HT1080 (cell line): ENCODE data around the gene ZNF700. TPM values are rescaled to one million over a fixed set of nuclear protein-coding genes. Genes with fewer than 3 reads are reported as not detected.
A peak's percentile ranks its signal among the peaks of the same experiment; 100 is the strongest.
"Not testable (repeated sequence)": the region's sequence is repeated elsewhere in the genome, so short reads cannot be mapped to it uniquely, and the experiment has no call there.

Experiments used
- DNase-seq: peaks from one replicate; pipeline ENCODE4 v3.0.0-alpha.2; 2015; ENCODE audit warnings: low read depth
- polyA plus RNA-seq, 2 experiments: library from polyadenylated mRNA; depleted of rRNA; stranded (reverse); fragments of >200 nt; gene quantifications; 2 replicates each; pipeline ENCODE4 v1.2.3, GENCODE V29; 2015
- total RNA-seq: library from RNA; depleted of rRNA; stranded (reverse); fragments of >200 nt; shearing (Covaris generic); gene quantifications from 2 replicates; pipeline ENCODE4 v1.2.3, GENCODE V29; 2014; rRNA removed

The ZNF700 gene
- total RNA-seq = 6.8 and 7.0 TPM in 2 replicates
- polyA plus RNA-seq (2015; cell fraction: cytosol; rRNA removed) = 4.8 and 5.5 TPM in 2 replicates
- polyA plus RNA-seq (2015; cell fraction: nucleus; rRNA removed) = 17.1 and 17.4 TPM in 2 replicates

DNA sequence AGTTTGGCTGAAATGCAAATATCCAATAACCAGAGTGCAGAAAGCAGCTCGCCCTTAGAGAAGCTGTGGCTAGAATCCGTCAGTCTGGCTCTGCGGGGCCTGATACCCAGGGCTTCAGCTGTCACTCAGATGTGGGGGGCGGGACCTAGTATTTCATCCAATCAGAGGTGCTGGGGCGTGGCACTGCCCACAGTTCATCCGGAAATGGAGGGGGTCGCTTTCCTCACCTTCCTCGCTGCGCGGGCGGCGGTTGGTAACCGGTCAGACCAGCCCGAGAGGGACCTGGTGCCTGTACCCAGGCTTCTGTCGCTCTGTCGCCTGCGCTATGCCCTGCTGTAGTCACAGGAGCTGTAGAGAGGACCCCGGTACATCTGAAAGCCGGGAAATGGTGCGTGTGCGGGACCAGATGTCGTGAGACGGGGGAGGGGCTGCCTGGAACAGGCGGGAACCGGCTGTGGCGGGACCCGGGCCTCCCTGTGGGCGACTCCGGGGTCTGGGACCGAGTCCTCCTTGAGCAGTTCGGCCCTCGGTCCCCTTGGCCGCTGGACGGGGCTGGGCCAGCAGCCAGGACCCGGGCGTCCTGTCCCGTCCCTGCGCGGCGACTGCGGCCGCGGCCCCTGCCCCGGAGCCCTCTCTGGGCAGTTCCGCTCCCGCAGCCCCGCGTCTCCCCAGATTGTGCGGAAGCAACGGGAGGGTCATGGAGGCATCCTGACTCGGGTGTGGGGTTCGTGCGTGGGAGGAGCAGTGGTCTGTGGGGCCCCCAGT, at the start of gene ZNF700:
ZNF700 (plus strand) TSS at position 222 of the 765 bp plus-strand sequence; CDS start at position 326, 104 bp downstream.
- peak; percentile 88 for DNase-seq

DNA sequence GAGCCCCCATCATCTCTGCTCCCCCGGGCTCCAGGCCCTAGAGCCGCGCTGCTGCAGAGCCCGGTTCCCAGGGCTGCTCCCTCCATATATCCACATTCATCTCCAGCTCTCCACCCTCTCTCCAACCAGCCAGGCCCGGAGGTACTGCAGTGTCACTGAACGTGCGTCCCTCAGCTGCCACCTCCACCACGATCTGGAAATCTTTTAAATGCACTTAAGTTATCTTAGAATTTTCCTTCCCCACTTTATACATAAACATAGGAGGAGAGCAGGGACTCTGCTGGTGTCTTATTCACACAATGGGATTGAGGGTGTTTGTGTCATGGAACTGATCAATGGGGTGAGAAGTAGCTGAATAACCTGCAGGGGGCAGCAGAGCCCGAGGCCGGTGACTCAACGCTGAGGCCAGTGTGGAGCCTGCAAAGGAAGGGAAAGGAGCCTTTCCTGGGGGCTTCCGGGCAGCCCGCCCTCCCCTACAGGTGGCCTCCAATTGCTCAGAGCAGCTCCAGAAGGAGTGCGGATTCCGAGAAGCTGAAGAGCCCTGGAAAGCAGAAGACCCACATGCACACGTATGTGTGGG, 45.1 kb upstream of the ZNF700 start:
- DNase-seq = not testable (repeated sequence)

DNA sequence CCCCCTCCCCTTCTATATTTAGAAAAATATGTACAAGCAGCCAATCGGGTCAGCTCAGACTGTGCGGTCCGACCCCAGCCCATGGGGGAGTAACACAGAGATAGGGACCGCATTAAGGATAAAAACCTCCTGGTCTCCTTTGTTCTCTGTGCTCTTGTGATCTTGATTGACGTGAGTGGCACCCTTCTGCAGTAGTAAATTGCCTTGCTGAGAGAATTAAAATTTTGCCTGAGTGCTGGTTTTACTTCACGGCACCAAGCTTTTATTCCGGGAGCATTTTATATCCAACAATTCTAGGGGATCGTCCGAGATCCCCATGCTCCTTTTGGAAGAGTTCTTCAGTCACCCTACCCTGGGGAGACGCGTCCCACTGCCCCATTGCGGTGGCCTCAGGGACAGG, 44.3 kb upstream of the ZNF700 start:
- DNase-seq = no peak

DNA sequence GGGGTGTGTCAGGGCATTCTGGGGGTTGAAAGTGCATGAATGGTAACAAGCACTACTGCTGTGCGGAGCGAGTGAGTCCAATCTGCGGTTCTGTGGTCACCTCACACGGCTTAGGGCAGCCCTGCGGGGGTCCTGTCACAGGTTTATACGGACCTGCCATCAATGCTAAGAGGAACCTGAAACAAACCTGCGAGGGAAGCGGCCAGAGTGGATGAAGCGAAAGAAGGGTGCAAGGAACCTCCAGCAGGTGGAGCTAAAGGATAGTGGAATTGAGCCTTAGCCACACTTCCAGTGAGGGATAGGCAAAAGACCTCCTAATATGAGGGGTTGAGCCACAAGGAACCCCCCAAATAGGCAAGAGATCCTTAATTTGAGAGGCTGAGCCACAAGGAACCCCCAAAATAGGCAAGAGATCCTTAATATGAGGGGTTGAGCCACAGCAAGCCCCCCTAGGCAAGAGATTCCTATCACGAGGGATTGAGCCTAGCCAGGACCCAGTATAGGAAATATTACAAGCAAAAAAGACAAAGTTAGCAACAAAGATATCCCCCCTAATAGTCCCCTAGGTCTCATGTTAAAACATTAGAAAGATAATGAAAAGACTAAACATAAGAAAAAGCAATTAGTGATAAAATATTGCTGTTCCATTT, 43.6 kb upstream of the ZNF700 start:
- peak; percentile 27 for DNase-seq

DNA sequence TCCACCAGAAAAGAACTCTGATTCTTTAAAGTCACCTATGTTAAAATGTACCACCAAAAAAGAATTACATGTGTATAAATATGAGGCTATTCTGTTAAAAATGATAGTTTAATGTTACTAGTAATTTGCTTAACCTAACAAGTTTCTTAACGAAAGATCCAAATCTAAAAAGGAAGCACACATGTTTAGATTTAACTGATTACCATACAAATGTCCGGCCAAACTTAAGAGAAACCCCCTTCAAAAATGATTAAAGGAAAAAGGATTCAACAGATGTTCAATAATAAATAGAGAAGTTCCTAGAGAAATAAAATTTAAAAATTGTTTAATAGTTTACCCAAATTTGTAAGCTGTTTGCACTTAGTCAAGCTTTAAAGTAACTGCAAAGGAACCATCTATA, 42.3 kb upstream of the ZNF700 start:
- DNase-seq = no peak

DNA sequence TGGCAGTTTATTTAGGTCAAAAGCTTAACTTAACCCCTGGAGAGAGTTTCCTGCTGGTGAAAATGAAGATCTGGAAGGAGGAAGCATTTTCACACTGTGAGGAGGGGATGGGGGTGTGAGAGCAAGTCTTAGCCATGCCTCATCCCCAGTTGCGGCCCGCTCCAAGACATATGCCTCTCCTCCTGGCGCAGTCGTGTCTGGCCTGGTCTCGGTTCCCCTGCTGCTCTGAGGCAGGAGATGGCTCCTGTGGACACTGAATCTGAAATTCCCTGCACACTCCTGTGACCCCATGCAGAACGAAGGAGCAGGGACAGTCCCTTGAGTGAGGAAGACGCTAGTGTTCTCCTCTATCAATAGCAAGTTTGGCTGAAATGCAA, 37.7 kb upstream of the ZNF700 start:
- no peak for DNase-seq

DNA sequence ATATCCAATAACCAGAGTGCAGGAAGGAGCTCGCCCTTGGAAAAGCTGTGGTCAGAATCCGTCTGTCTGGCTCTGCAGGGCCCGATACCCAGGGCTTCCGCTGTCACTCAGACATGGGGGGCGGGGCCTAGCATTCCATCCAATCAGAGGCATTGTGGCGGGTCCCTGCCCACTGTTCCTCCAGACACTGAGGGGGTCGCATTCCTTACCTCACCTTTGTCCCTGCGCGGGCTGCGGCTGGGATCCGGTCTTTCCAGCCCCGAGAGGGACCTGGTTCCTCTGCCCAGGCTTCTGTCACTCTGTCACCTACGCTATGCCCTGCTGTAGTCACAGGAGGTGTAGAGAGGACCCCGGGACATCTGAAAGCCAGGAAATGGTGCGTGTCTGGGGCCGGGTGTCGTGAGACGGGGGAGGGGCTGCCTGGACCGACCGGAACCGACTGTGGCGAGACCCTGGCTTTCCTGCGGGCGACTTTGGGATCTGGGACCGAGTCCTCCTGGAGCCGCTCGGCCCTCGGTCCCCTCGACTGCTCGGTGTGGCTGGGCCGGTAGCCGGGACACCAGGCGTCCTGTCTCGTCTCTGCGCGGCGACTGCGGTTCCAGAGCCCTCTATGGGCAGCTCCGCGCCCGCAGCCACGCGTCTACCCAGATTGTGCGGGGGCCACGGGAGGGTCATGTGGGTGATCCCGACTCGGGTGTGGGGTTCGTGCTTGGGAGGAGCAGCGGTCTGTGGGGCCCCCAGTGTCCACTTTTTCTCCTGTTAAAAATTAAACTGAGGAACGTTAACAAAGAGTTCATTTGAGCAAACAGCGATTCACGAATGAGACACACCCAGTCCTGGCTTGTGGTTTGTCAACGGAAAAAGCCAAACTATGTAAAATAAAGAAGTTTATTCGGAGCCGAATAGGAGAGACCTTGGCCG, 37.0 kb upstream of the ZNF700 start, which contains the start of gene ZNF69:
ZNF69 (plus strand) TSS at position 172 of the 921 bp plus-strand sequence; CDS start at position 314, 142 bp downstream.
- no peak for DNase-seq

DNA sequence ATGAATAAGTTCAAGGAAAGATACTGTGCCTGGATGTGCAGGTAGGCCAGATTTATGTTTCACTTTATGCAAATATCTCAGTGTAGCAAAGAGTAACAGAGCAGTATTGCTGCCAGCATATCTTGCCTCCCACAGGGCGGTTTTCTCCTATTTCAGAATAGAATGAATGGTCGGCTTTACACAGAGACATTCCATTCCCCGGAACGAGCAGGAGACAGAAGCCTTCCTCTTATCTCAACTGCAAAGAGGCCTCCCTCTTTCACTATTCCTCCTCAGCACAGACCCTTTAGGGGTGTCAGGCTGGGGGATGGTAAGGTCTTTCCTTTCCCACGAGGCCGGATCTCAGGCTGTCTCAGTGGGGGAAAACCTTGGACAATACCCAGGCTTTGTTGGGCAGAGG, 35.0 kb upstream of the ZNF700 start:
- not testable (repeated sequence) for DNase-seq

DNA sequence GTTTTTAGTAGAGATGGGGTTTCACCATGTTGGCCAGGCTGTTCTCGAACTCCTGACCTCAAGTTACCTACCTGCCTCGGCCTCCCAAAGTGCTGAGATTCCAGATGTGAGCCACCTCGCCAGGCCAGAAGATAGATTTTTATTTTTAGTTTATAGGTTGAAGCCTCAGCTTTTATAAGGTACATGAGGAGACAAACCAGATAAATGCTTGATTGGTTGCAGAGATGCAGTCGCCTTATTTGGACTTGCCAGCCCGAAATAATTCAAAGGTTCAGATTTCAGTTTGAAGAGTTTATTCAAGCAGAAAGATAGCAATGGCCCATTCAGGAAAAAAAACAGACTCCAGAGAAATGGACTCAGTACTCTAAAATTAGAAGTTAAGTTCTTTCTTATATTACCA, 34.3 kb upstream of the ZNF700 start:
- DNase-seq = no peak

DNA sequence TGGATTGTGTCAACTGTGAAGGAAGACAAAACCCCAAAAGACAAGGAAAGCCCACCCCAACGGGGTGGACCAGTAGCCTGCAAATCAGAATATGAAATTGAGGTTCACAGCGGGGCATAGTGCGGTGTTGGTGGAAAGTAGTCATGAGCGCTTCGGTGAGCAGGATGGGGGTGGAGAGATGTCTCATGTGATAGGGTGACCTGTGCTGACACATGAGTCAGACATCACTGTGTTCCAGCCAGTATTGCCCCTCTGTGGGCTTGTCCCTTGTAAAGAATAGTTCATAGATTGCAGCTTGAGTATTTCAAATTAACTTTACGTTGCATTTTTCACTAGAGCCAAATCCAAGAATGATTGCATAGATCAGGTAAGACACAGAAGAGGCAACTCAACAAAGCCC, 30.1 kb upstream of the ZNF700 start:
- DNase-seq = no peak

DNA sequence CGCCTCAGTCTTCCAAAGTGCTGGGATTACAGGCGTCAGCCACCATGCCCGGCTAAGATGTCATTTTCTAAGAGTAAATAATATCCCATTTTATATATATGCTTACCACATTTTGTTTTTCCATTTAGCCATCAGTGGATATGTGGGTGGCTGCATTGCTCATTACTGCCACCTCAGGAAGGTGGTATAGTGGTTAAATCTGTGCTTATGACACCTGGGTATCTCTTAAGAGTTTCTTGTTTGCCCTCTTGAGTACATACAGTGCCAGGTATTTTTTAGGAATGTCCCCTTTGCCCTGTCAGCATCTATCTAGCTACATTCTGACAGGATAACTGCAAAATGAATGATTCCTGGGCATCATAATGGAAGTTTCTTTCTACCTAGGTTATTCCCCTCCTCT, 22.7 kb upstream of the ZNF700 start:
- no peak for DNase-seq

DNA sequence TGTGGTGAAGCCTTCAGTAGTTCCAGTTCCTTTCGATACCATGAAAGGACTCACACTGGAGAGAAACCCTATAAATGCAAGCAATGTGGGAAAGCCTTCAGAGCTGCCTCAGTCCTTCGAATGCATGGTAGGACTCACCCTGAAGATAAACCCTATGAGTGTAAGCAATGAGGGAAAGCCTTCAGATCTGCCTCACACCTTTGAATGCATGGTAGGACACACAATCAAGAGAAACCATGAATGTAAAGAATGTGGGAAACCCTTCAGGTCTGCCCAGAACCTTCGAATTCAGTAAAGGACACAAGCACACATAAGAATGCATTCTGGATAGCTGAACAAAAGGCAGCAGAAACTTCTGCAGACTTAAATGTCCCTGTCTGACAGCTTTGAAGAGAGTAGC, 19.0 kb upstream of the ZNF700 start:
- no peak for DNase-seq

DNA sequence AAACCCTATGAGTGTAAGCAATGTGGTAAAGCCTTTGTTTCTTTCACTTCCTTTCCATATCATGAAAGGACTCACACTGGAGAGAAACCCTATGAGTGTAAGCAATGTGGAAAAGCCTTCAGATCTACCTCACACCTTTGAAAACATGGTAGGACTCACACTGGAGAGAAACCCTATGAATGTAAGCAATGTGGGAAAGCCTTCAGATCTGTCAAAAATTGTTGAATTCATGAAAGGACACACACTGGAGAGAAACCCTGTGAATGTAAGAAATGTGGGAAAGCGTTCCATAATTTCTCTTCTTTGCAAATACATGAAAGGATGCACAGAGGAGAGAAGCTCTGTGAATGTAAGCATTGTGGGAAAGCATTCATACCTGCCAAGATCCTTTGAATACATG, 13.0 kb upstream of the ZNF700 start:
- not testable (repeated sequence) for DNase-seq

DNA sequence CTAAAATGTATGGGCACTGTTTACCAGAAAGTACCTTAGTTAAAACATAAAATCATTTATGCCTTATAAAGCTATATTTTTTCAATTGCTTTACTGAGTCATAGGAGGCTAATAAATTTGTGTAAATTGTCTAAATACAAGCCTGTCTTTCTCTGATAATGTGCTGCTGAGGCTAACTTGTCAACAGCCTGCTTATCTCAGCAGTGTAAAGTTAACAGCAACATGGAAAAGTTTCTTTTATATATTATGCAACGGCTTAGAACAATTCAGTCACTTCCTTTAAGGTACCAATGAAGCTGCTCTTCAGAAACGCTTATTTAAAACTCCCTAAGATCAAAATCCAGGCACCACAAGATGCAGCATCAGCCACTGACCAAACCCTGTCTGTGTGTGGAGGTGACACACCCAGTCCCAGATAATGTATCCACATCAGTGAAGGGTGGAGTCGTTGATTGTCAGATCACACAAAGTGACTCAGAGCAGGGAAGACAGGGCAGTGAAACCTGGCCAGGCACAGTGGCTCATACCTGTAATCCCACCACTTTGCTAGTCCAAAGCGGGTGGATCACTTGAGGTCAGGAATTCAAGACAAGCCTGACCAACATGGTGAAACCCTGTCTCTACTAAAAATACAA, 10.4 kb upstream of the ZNF700 start:
- not testable (repeated sequence) for DNase-seq

DNA sequence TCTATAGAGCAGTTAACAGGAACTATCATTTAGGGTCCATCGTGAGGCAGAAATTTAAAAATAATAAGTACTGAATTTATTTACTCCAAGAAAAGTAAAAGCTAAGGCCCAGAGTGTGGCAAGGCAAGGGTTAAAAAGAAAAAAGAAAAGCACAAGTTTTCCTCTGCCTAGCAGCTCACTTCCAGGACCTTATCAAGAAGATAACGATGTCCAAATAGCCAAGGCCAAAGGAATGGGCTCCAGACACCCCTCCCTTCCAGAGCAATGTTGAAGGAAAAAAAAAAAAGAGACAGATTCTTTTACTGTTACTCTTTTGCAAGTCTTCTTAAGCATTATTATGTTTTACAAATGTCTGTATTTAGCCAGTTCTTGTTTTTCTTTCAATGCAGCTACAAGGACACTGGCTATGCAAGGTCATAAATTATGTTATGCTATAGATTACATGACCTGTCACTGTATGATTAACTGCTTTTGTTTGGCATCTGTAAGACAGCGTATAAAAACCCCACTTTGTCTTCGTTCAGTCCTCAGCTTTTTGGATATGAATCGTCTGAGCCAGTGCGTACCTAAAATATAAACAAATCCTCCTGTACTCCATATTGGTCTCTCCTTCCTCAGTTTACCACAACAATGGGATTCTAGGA, 2.9 kb upstream of the ZNF700 start:
- DNase-seq = no peak

DNA sequence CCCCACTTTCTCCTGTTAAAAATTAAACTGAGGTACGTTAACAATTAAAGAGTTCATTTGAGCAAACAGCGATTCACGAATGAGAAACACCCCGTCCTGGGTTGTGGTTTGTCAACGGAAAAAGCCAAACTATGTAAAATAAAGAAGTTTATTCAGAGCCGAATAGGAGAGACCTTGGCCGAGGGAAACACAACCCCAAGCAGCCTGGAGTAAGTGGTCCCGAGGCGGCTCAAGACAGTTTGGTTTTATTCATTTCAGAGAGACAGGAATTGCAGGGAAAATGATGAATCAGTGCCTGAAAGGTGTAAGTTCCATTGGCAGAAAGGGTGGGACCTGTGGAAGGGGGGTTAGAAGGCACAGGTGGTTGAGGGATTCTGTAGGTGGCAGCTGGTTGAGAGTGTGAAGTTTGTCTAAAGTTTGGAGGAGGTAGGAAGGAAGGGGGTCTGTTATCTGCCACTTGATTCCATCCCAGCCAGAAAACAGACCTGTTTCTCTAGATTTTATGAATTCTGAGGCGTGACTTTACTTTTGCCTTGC, 812 bp downstream of the ZNF700 start:
- not testable (repeated sequence) for DNase-seq

DNA sequence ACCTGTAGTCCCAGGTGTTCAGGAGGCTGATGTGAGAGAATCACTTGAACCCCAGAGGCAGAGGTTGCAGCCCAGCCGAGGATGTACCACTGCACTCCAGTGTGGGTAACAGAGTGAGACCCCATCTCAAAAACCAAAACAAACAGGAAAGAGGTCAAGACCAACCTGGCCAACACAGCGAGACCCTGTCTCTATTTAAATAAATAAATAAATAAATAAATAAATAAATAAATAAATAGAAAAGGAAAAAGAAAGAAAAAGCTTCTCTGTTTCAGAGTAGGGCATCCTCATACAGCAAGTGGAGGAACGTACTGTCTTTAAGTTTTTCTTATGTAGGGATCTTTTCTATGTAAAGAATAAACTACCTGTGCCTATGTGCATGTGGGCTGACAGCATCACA, 2.3 kb downstream of the ZNF700 start:
- DNase-seq = no peak

DNA sequence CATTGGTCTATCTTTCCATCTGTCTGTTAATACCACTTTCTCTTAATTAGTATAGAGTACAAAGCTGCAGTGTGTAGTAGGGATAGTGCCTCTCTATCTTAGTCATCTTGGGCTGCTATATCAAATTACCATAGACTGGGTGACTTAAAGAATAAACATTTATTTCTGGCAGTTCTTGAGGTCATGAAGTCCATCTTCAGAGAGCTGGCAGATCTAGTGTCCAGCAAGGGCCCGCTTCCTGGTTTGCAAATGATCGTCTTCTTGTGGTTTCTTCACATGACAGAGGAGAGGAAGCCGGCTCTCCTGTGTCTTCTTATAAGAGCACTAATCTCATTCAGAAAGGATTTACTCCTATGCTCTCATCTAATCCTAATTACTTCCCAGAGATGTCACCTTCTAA, 6.1 kb downstream of the ZNF700 start:
- peak; percentile 44 for DNase-seq

DNA sequence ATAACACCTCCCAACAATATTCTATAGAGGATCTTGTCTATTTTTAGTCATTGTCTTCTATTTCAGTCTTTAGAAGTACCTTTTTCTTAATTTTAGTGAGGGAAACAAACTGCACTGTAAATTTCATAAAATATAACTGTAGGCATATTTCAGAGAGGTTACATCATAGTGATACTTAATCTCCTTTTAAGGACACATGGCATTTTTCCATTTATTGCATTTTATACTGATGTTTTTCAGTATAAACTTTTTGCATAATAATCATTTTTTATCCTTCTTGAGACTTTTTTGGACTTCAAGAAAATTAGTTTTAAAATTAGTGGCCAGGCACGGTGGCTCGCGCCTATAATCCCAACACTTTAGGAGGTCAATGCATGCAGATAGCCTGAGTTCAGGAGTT, 6.6 kb downstream of the ZNF700 start:
- no peak for DNase-seq

DNA sequence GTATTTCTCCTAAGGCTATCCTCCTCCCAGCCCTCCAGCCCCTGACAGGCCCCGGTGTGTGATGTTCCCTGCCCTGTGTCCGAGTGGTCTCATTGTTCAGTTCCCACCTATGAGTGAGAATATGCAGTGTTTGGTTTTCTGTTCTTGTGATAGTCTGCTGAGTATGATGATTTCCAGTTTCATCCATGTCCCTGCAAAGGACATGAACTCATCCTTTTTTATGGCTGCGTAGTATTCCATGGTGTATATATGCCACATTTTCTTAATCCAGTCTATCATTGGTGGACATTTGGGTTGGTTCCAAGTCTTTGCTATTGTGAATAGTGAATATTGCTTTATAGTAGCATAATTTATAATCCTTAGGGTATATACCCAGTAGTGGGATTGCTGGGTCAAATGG, 10.9 kb downstream of the ZNF700 start:
- not testable (repeated sequence) for DNase-seq
